AG08395 (cell line): Measurements from ENCODE around the gene SAMD13.

Experiments
- DNase-seq: peaks from one replicate; pipeline ENCODE4 v3.0.0; 2012; ENCODE audit warnings: mixed read lengths, low spot score

Gene SAMD13

GRCh38 chr1:84373436-84374141, 72.1 kb downstream of the SAMD13 start:
- DNase-seq, result no peak

DNA sequence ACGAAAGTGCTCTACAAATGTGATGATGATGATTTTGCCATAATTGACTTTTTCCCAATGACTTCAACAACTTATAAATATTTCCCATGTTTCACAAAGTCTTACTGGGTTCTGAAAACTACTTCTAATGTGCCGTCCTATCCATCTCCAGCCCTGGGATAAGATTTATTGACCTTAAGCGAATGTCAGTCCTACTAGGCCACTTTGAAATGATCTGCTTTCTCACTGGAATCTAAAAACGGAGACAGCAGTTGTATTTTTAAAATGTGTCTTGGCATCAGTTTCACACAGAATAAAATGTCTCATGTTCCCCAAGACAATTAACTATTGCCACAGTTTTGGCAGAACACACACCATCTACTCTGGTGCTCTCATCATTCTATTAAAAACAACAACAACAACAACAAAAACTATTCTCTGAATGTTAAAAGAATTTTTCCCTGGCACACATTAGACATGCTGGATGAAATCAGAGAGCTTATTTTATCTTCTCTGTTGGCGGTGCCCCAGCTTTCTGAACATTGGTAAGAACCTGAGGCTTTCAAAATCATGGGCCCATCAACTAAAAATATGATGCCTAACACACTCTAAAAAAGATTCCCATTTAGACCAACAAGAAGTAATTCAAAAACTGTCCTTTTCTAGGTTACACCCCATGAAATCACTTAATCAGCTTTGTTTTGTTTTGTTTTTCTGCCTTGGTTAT, 73.6 kb downstream of the SAMD13 start:
- DNase-seq, result peak; percentile 30

- DNase-seq, result no peak
Observed at GRCh38 chr1:84376000-84376910, 74.7 kb downstream of the SAMD13 start.

DNA sequence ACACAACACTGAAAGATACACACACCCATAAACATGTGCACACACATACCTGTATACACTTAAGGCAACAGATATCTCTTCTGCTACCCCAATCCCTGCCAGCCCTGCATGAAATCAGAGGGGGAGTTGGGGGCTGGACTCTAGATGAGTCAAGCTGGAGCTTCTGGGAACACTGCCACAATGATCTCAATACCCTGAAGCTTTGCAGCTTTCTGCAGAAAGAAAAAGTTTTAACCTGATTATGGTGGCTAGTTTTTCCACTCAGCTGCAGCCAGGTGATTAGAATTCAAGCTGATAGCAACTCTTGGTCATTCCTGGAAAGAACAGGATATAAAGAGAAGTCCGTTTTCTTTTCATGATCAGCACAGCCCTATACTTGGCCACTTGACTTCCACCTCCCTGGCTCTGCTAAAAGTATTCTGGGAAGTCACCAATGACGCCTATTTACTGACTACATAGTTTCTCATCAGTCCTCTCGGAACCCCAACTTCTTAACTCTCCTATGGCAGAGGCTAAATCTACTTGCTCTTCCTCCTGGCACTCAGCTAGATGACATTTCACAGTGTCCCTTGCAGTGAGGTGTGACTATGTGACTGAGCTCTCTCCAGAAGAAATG, 76.1 kb downstream of the SAMD13 start:
- DNase-seq, result peak; percentile 70

- DNase-seq, result peak; percentile 28
Observed at GRCh38 chr1:84379138-84379916, 77.8 kb downstream of the SAMD13 start.

- no peak for DNase-seq
Observed at GRCh38 chr1:84379917-84380180, 78.3 kb downstream of the SAMD13 start.

- DNase-seq, result no peak
Observed at GRCh38 chr1:84382127-84382526, 80.6 kb downstream of the SAMD13 start.

DNA sequence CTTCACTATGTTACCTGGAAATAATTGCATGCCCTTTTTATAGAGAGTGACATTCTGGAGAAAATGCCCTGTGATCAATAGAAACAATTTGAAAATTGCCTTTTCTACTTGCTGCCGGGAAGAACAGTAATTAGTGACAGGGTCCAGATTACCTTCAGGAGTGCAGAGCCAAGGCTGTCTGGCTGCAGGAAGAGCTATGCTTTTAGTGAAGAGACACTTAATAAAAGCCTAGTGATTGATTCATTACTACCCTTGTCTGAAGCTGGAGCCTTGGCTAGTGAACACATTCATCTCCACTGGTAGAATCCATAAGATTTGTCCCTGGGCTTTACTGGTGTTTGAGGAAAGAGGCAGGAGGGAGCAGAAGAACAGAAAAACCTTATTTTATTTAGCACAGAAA, 83.8 kb downstream of the SAMD13 start:
- DNase-seq, result no peak

DNA sequence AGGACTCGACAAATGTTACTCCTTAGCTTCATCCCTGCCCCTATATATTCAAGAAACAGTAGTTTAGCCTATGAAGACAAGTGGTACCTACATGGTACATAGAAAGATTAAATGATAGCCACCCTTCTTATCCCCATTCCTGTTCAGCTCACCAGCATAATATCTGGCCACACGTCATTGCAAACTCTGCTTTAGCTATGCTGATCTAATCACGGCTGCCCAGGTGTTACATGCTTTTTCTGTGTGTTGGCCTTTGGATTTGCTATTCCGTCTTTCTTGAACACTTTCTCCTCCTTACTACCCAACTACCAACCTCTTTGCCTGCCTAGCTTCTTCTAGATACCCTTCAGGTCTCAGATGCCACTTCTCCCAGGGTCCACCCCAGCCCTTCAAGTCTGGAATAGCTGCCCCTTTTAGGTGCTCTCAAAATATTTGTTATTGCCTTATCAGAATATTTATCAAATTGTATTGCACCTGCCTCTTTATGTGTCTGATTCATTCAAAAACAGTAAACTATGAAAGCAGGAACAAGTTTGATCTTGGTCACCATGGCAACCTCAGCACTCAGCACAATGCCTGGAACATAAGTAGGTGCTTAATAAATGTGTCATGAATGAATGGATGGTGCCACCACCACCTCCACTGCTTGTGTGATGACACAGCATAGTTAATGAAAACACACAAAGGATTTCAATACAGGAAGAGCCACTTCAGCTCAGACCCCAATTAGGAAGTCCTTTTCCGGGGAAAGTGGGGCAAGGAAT, 85.4 kb downstream of the SAMD13 start:
- no peak for DNase-seq

DNA sequence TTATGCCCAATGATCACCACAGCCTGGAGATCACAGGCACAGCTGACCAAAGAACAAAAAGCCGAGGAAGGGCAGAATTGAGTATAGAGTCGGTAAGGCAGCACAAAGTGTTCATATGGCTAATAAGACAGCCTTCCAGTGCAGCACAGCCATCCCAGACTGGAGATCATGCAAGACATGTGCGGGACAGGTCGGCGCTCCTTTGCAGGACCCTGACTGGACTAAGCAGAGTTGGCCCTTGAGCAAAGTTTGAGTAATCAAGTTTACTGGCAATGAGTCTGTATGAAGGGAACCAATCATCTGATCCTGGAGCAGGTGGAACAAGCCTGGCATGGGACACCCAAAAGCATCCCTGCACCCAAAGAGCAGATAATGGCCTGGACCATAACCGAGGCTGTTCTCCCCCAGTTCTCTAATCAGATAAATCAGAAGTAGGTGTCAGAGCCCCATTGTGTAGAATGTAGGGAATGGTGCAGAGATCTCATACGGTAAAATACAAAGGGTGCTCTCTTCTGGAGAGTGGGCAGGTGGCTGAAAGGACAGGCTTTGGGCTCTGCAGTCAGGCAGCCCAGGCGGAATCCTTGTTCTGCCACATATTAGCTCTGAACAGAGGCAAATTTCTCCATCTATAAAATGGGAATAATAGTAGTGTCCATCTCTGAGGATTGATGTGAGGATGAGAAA, 86.1 kb downstream of the SAMD13 start:
- peak; percentile 14 for DNase-seq

DNA sequence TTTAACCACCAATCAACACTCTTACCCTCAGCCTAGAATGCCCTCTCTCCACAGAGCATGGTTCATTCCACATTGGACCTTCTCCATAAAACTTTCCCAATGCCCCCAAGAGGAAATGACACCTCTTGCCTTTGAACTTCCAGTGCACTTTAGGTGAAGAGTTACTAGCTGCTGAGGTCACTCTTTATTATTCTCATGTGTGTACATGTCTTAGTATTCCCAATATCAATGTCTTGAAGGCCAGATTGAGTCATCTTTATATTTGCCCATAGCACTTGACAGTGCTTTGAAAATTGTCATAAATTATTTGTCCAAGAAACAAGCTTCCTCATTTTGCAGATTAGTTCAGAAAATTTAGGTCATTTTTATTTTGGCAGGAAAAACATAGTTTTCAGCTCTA, 88.7 kb downstream of the SAMD13 start:
- no peak for DNase-seq

GRCh38 chr1:84398175-84399155, 97.0 kb downstream of the SAMD13 start, which contains the start of gene DNASE2B:
Gene DNASE2B (plus strand): TSS chr1:84398484. CDS start chr1:84398565, 81 bp downstream.
- no peak for DNase-seq
